HG03045 (cell line): Measurements from ENCODE around the gene TMX4.
"Not testable (repeated sequence)": the region's sequence is repeated elsewhere in the genome, so short reads cannot be mapped to it uniquely, and the experiment has no call there.

Experiments
- ATAC-seq: cut with Tn5 transposase; IDR thresholded peaks from one replicate; pipeline ENCODE4 v1.9.1; 2021; ENCODE audit warnings: mild to moderate bottlenecking, moderate library complexity; ENCODE audit not compliant: unreplicated experiment

TMX4 gene, protein sequence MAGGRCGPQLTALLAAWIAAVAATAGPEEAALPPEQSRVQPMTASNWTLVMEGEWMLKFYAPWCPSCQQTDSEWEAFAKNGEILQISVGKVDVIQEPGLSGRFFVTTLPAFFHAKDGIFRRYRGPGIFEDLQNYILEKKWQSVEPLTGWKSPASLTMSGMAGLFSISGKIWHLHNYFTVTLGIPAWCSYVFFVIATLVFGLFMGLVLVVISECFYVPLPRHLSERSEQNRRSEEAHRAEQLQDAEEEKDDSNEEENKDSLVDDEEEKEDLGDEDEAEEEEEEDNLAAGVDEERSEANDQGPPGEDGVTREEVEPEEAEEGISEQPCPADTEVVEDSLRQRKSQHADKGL

DNA sequence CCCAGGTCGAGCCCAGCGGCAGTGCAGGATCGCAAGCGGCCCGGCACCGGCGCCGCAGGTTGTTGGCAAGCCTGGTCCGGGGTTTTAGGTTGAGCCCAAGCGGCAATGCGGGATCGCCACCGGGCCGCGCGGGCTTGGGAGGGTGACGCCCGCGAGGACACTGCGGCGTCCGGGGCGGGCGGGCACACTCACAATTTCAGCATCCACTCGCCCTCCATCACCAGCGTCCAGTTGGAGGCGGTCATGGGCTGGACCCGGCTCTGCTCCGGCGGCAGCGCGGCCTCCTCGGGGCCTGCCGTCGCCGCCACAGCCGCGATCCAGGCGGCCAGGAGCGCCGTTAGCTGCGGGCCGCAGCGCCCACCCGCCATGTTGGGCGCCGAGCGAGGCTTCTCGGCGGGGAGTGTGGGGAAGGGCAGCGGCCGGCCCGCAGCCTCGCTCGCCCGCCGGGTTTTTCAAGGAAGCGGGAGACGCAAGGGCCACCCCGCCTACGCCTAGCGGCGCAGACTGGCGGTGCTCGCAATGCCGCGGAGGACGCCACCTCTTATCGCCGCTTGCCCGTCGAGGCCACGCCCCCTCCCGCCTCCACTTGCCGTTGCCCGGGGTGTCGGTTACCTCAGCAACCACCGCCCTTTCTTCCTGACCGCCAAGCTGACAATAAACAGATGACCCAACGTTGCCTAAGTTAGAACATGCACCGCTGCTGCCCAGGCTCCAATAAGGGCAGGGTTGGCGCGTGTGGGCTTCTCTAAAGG lies at the start of gene TMX4:
TSS of gene TMX4 (minus strand) at position 516 of the 752 bp plus-strand sequence. CDS start at position 368, 148 bp downstream.
- ATAC-seq = peak; percentile 94

DNA sequence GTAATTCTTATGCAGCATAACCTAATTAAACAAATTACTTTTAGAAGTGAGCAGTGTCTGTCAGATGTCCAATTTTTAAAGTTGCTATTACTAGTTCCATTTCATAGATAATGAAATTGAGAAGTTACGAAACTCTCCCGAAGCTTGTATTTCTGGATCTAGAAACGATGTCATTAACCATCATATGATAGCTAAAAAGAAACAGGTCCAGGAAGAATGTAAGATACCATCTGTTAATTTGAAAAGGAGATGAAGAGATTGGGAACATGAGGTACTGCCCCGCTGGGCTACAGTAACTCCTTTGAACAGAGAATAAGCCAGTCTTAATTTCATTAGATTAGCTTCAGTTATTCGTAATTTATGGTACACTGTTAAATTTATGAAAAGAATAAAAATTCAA lies 47.5 kb upstream of the TMX4 start:
- ATAC-seq = no peak

DNA sequence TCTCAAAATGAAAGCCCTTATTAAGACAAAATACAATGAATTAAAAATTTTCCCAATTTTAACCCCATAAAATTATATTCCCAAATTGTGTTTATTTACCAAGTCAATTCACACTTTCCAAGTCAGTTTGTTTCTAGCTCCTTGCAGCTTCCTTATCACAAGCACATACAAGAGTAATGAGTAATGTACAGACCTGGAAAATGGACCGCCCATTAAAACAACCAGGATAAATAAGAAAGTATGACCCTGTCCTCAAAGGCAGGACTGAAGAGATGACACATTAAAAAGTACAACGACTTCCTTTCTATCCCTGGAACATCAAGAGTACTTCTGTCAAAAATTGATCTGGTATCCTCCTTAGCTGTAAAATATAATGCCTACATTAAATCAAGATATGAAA lies 47.1 kb upstream of the TMX4 start:
- ATAC-seq = no peak

DNA sequence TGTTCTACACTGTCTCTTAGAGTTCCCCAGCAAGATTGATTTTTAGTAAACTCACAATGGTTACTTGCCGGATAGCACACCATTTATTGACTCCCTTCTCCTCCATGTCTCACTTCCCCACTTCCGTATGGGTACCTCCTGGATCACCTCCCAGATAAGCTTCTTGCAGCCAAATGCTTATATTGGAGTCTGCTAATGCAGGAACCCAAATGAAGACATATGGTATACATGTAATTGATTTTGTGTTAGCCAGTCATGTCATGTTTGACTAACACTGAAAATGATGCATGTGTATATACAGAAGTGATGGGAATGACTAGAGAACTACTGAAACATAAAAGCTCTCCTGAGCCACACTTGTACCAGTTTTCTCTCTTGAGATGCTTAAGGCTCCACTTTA lies 46.1 kb upstream of the TMX4 start:
- no peak for ATAC-seq

DNA sequence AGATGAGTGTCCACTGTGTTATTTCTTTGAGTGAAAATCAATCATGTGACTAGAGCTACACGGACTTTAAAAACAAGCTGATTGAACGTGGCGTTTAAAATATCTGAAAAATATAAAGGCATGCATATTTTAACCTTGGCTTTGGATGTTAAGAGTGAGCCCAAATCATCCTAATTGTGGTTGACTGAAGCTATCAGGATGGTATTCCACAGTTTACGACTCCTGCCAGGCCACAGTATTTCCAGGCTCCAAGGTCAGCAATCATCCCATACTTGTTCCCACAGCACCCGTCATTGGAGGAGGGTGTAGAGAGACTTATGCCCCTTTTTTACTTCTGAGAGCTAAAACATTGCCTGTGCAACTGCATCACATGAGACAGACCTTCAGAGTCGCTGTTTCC lies 43.2 kb upstream of the TMX4 start:
- ATAC-seq = no peak

DNA sequence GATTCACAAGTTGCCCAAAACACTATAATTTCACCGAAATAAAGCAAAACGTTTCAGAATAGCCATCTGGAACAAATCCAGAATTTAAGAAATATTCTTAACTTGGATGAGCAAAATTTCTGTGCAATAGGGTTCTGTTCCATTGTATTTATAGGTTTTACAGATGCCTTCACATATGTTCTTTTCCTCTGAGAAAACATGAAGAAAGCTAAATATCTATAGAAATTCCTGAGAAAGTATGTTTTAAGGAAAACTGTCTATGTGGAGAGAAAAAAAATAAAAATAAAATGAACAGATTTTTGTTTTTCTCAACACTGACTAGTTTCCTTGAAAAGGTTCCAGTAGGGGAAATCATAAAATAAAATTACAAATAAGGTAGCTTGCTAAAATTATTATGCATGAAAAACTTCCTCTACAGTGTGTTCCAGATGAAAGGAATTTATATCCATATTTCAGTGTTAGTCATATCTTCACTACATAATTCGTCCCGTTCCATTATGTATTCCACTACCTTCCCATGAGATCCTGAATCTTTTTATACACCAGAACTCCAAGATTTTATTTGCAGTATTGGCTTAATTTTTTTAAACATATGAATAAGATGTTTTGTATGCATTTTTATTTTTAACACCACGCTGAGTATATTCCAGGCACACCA lies 42.4 kb upstream of the TMX4 start:
- no peak for ATAC-seq

DNA sequence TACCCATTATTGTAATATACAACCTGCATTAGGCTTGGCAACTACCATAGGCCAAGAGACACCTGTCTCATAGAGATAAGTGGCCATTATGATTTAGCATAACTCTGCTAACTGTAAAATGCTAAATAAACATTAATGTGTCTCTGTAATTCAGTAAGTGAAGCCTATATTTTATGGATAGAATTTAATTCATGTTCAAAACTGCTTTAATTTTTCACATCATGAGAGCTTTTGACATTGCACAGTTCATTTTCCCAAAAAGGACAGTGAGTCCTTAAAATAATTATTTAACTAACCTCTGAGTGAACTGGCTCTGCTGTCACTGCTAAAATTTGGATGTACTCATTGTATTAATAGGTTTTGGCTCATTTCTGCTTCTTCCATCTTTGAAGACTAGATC lies 41.4 kb upstream of the TMX4 start:
- ATAC-seq = no peak

DNA sequence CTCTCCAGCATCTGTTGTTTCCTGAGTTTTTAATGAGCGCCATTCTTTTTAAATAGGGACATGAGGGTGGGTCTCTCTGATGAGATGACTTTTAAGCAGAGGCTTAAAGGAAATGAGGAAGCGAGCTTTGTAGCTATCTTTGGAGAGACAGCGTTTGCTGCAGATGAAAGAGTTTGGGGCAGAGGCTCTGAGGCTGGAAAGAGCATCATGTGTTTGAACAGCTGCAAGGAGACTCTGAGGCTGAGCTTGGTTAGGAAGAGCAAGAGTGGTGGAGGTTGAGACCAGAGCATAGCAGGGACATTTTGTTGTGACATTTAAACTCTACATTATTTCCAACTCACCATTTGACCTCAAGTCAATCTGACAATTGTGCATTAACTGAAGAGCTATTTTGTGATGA lies 38.3 kb upstream of the TMX4 start:
- no peak for ATAC-seq

DNA sequence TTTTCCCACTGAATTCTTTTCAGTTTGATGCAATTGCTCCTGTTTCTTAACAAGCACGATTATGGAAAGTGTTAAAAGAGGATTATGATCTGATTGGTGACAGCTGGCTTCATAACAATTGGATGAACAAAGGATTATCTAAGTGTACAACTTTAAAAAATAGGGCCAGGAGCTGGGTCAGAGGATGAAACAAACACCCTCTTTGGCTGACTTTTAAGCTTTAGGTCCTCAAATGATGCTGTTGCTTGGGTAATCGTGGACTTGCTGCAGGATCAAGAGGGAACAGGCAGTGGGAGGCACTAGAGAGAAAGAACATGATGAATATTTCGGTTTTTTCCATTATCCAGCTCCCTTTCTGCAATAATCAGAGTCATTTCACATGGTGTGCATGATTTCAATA lies 35.5 kb upstream of the TMX4 start:
- no peak for ATAC-seq

DNA sequence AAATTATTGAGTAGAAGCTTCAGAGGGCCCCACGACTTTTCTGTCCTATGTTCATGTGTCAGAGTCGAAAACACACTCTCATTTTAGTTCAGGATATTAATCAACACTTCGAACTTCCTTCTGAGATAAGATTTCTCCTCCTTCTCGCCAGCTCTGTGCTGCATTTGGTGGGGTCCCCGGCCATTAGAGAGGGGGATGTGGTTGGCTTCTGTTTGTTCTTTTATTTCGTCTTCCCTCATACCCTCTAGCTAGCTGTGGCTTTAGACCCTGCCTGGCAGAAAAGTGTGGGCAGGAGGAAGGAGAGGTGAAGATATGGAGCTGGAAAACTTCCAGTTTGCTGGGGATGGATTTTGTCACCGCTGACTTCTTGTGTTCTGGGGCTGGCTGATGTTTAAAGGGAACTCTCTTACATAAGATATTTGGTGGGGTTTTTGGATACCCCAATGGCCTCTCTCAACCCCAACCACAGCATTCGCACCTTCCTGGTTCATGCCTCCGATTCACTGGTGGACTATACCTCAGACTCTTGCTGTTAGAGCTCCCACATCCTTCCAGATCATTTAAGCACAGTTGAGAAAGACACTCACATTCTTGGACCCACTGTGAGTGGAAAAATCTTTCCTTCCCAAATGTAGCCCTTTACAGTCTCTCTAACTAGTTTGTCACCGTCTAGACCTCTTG lies 30.7 kb upstream of the TMX4 start:
- no peak for ATAC-seq

DNA sequence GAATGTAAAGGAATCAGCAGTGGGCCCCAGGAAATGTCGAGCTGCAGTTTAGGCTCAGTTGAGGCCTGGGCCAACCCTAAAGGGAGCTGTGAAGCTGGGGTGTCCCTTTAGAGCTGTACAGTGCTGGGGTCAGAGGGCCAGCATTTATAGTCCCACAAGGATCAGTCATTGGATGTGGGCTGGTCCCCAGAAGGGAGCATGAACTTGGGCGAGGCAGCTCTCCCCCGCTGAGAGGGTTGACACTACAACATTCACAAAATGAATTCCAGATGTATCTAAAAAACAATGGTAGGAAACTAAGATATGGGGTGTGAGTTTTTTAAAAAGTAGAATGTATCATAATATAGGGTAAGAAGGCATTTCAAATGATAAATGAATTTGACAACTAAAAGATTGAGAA lies 29.7 kb upstream of the TMX4 start:
- ATAC-seq = no peak

DNA sequence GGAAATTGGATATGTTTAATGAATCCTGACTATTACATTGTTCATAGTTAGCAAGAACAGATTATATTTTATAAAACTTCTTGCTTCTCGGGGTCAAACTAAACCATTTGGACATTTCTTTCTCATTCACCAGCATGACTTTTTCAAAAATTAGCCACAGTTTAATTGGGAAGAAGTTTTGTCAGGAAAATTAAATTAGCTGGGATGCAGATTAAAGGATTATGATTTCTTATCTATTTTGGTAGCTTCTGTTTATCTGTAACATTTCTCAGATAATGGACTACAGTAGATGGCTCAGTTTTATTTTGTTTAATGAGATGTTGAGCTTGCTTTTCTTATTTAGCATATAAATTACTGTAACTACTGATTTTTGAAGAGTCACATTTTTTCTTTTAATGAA lies 26.4 kb upstream of the TMX4 start:
- ATAC-seq = no peak

DNA sequence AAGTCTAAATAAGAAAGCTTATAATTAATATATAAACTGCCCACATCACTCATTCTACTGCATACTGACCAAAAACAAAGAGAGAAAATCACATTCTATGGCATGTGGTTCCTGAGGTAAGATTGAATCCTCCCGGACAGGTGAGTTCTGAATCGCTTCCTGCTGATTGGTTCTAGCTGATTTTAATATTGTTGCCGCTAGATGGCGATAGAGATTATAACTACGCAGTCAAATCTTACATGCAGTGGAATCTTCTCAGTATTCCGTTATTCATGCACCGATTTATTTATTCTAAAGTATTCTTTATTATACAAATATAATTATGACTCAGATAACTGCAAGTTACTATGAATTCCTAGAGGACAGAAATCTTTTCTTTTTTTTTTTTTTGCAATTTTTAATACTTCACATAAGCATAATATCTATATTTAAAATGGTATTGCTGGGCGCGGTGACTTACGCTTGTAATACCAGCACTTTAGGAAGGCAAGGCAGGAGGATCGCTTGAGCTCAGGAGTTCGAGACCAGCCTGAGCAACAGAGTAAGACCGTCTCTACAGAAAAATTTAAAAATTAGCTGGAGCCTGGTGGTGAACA lies 24.2 kb upstream of the TMX4 start:
- peak; percentile 72 for ATAC-seq

DNA sequence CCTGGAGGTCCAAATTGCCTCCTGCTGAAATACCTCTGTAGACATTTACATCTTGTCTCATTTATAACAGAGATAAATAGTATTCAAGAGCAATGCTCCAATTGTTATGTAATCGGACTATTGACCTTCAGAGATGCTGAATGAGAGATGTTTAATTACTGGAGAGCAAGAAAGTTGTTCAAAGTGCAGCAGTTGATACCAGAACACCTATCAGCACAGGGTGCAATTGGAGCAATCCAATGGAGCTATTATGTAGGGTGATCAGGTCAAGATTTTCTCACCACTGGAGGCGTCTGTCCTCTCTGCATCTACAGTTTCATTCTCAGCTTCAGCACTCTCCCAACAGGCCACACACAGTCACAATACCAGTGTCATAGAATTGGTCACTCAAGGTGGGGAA lies 19.5 kb upstream of the TMX4 start:
- ATAC-seq = no peak

DNA sequence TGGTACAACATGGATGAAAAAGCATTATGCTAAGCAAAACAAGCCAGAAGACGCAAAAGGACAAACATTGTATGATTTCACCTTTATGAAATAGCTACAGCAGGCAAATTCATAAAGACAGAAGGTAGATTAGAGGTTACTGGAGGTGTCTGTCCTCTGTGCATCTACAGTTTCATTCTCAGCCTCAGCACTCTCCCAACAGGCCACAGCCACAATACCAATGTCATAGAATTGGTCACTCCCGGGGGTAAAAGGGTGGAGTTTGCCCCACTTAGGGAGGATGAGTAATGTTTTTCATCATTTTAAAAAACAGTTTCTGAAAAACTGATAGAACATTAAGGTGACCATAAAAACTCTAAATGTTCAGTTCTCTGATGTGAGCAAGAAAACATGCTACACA lies 17.2 kb upstream of the TMX4 start:
- ATAC-seq = no peak

DNA sequence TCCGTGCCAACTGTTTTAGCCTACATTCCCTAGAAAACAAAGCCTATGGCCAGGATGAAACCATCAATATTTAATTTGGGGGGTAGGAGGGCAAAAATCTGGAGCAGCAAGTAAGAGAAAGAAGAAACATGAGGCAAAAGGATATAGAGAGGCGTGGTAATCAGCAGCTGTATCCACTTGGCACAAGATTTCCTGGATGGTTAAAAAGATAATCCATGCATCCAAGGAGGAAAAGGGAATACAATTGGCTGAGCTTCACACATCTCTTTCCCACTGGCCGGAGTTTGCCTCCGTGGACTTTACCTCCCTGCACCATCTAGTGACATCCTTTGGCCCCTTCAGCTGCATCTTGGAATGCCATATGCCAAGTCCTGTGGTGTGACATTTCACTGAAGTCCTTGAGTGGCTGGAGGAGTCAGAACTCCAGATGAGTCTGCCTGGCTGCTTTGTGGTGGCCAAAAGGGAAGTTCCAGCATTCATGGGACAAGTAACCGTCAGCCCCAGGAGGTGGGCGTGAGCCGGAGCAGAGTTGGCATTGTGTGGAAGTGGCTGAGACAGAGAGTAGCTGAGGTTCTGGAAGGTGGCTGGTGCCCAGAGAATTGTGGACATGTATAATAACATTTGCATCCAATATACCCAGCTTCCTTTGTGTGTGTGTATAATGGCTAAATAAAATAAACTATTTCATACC lies 13.7 kb upstream of the TMX4 start:
- ATAC-seq = no peak

DNA sequence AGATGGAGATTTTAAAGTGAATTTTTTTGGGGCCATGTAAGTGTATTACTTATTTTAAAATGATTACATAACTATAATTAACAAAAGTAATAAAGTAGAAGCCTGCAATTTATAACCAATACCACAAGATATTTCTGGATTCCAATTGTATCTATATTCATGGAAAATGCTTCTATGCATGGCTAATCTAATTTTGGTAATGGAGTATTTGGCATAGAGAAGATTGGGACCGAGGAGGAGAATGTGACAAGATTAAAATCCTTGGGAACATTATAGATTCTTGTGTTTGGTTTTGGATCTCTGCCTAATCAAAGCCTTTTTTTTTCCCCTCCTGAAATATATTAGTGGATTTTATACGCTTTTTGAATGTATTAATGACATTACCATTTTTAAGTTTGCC lies 12.9 kb upstream of the TMX4 start:
- no peak for ATAC-seq

DNA sequence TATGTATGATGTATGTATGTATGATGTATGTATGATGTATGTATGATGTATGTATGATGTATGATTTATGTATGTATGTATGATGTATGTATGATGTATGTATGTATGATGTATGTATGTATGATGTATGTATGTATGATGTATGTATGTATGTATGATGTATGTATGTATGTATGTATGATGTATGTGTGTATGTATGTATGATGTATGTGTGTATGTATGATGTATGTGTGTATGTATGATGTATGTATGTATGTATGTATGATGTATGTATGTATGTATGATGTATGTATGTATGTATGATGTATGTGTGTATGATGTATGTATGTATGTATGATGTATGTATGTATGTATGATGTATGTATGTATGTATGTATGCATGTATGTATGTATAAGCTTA lies 12.0 kb upstream of the TMX4 start:
- not testable (repeated sequence) for ATAC-seq

DNA sequence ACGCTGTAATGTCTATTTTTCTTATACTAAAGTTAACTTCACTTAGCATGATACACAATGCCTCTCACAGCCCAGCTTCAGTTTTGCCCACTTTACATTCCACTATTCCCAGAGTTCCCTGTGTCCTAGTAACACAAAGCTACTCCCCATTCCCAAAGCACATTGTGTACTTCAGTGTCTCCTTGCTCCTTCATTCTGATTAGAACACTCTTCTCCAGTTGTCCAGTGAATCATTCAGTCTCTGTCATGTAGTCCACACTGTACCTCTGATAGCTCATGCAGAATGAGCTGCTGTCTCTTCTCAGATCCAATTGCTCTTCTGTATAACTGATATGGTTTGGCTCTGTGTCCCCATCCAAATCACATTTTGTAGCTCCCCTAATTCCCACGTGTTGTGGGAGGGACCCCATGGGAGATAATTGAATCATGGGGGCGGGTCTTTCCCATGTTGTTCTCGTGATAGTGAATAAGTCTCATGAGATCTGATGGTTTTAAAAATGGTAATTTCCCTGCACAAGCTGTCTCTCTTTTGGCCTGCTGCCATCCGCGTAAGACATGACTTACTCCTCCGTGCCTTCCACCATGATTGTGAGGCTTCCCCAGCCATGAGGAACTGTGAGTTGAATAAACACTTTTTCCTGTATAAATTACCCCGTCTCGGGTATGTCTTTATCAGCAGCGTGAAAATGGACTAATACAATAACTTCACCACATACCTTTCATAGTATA lies 2.1 kb upstream of the TMX4 start:
- no peak for ATAC-seq
